GM21529 (cell line): Measurements from ENCODE around the gene GOLGA6B.
A peak's percentile ranks its signal among the peaks of the same experiment; 100 is the strongest.
"Not testable (repeated sequence)": the region's sequence is repeated elsewhere in the genome, so short reads cannot be mapped to it uniquely, and the experiment has no call there.

ENCODE experiments used
- ATAC-seq: cut with Tn5 transposase; IDR thresholded peaks from one replicate; pipeline ENCODE4 v1.9.1; 2021; ENCODE audit not compliant: unreplicated experiment

GOLGA6B gene

GRCh38 chr15:72665706-72666105, 11.2 kb downstream of the GOLGA6B start:
- ATAC-seq = not testable (repeated sequence)

GRCh38 chr15:72669803-72670202, 15.3 kb downstream of the GOLGA6B start:
- not testable (repeated sequence) for ATAC-seq

- peak; percentile 92 for ATAC-seq
These were observed 16.3 kb downstream of the GOLGA6B start for GRCh38 chr15:72670656-72671352.

GRCh38 chr15:72671525-72671924, 17.0 kb downstream of the GOLGA6B start:
- ATAC-seq = no peak

- no peak for ATAC-seq
These were observed 22.3 kb downstream of the GOLGA6B start for GRCh38 chr15:72676838-72677237.

GRCh38 chr15:72680931-72681330, 26.4 kb downstream of the GOLGA6B start:
- ATAC-seq = no peak

GRCh38 chr15:72682772-72683171, 28.3 kb downstream of the GOLGA6B start:
- no peak for ATAC-seq

- no peak for ATAC-seq
These were observed 30.9 kb downstream of the GOLGA6B start for GRCh38 chr15:72685301-72685924.

- ATAC-seq = peak; percentile 95
These were observed 31.7 kb downstream of the GOLGA6B start, which contains the start of the genes BBS4 and HIGD2B for GRCh38 chr15:72685925-72686794. BBS4 (plus strand) TSS chr15:72686207; CDS start chr15:72686228, 21 bp downstream. HIGD2B (minus strand) TSS chr15:72686182; CDS start chr15:72676374, 9,808 bp downstream.

- no peak for ATAC-seq
These were observed 34.2 kb downstream of the GOLGA6B start for GRCh38 chr15:72688697-72689096.

GRCh38 chr15:72690938-72691337, 36.4 kb downstream of the GOLGA6B start:
- ATAC-seq = no peak

GRCh38 chr15:72698938-72699337, 44.4 kb downstream of the GOLGA6B start:
- ATAC-seq = no peak

- ATAC-seq = no peak
These were observed 45.6 kb downstream of the GOLGA6B start for GRCh38 chr15:72700076-72700475.

GRCh38 chr15:72706266-72706665, 51.8 kb downstream of the GOLGA6B start:
- ATAC-seq = no peak

- ATAC-seq = not testable (repeated sequence)
These were observed 54.2 kb downstream of the GOLGA6B start for GRCh38 chr15:72708551-72709303.
